GM10248 (cell line): ENCODE results near the gene ILKAP.

ENCODE experiments used
- CTCF ChIA-PET: fragments of 300-600 bp; sonication (Branson Sonifier 250); formaldehyde crosslinking; extraction: SDS; loops from one replicate; lab custom pipeline; 2021; ENCODE audit warnings: antibody characterized with exemption; lab: Yijun Ruan, JAX
- POLR2A ChIA-PET: fragments of 350-650 bp; sonication (Branson Sonifier 250); formaldehyde crosslinking; extraction: SDS; loops from one replicate; lab custom pipeline; 2020; ENCODE audit warnings: antibody characterized with exemption; lab: Yijun Ruan, JAX
- DNase-seq: peaks from one replicate; pipeline ENCODE4 v3.0.0; 2012; ENCODE audit errors: extremely low spot score
- TF ChIP-seq, protein P1 (sequence below): IDR thresholded peaks from 2 replicates; pipeline ENCODE4 v1.5.1; 2012; ENCODE audit warnings: mild to moderate bottlenecking, low read depth; ENCODE audit errors: extremely low read depth, missing control alignments, control extremely low read depth

The ILKAP gene

GRCh38 chr2:238160206-238161129 lies 43.0 kb downstream of the ILKAP start:
- TF ChIP-seq, protein P1, sequence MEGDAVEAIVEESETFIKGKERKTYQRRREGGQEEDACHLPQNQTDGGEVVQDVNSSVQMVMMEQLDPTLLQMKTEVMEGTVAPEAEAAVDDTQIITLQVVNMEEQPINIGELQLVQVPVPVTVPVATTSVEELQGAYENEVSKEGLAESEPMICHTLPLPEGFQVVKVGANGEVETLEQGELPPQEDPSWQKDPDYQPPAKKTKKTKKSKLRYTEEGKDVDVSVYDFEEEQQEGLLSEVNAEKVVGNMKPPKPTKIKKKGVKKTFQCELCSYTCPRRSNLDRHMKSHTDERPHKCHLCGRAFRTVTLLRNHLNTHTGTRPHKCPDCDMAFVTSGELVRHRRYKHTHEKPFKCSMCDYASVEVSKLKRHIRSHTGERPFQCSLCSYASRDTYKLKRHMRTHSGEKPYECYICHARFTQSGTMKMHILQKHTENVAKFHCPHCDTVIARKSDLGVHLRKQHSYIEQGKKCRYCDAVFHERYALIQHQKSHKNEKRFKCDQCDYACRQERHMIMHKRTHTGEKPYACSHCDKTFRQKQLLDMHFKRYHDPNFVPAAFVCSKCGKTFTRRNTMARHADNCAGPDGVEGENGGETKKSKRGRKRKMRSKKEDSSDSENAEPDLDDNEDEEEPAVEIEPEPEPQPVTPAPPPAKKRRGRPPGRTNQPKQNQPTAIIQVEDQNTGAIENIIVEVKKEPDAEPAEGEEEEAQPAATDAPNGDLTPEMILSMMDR = peak; percentile 15
- no peak for DNase-seq
- CTCF ChIA-PET = interaction anchor here (0.6 to 1.1 kb wide), 4 partner anchors 21 to 105 kb away, joined by 3 to 4 read pairs (median 3); no protein-coding TSS in a partner anchor
- POLR2A ChIA-PET = no interaction called here

GRCh38 chr2:238159661-238160205 lies 43.8 kb downstream of the ILKAP start:
- POLR2A ChIA-PET = no interaction called here
- DNase-seq = no peak
- CTCF ChIA-PET = interaction anchor here (0.7 to 1.1 kb wide), 2 partner anchors 21 to 106 kb away, joined by 3 to 4 read pairs; no protein-coding TSS in a partner anchor
- TF ChIP-seq, protein P1 = no peak

- ChIA-PET CTCF (interaction anchor here (1.1 kb wide), 1 partner anchor 106 kb away, joined by 3 read pairs; no protein-coding TSS in a partner anchor), POLR2A (no interaction called here)
- TF ChIP-seq, protein P1 = no peak
- DNase-seq = no peak
These were observed 44.4 kb downstream of the ILKAP start for GRCh38 chr2:238159071-238159539.

GRCh38 chr2:238158509-238159070 lies 44.9 kb downstream of the ILKAP start, which contains the start of gene ERFE:
Gene ERFE (plus strand): TSS chr2:238158970. CDS start chr2:238159008, 38 bp downstream.
- ChIA-PET CTCF (no interaction called here), POLR2A (no interaction called here)
- DNase-seq = peak; percentile 75
- TF ChIP-seq, protein P1 = peak; percentile 37

DNA sequence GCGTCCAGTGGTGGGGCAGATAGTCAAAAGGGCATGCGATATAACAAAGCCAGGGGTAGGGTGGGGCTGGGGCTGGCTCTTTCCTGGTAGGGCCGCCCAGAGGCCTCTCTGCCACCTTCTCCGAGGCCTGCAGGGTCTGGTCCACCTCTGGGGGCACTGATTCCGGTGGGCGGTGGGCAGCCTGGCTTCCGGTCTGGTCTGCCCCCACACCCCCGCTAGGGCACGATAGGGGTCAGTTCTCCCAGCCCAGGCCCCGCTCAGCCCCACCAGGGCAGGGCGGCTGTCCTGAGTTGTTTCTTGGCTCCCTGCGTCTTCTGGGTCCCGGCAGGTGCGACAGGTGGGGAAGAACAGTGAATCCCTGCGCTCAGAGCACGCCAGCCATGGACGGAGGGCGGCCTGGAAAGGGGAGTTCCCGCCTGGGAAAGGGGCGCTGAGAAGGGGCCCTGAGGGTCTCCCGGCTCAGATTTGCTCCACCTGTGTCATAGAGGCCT lies 45.4 kb downstream of the ILKAP start:
- ChIA-PET POLR2A (no interaction called here), CTCF (no interaction called here)
- TF ChIP-seq, protein P1 = no peak
- DNase-seq = no peak

- POLR2A ChIA-PET = no interaction called here
- CTCF ChIA-PET = no interaction called here
- DNase-seq = no peak
- TF ChIP-seq, protein P1 = no peak
These were observed 45.9 kb downstream of the ILKAP start for GRCh38 chr2:238157506-238158017.
